Peyer's patch (tissue), 4 donors: Measurements from ENCODE around the gene SLC1A6. TPM values are rescaled to one million over a fixed set of nuclear protein-coding genes. Genes with fewer than 3 reads are reported as not detected.
"Not testable (repeated sequence)": the region's sequence is repeated elsewhere in the genome, so short reads cannot be mapped to it uniquely, and the experiment has no call there.

Source experiments
- DNase-seq, 3 donors: peaks; one replicate each; pipeline ENCODE4 v3.0.0-alpha.2; 2017 to 2019
- H3K27ac ChIP-seq, 4 donors: fragments of 200-600 bp; sonication (generic); one replicate each; pipeline ENCODE4 v1.5.1; 2016 to 2019
- H3K27me3 ChIP-seq, 2 donors: fragments of 200-600 bp; sonication (generic); one replicate each; pipeline ENCODE4 v1.5.1; 2019
- H3K36me3 ChIP-seq, 3 donors: fragments of 200-600 bp; sonication (generic); one replicate each; pipeline ENCODE4 v1.5.1; 2016 to 2019
- H3K4me1 ChIP-seq, 4 donors: fragments of 200-600 bp; sonication (generic); one replicate each; pipeline ENCODE4 v1.5.1; 2016 to 2019
- H3K4me3 ChIP-seq, 4 donors: fragments of 200-600 bp; sonication (generic); 1 replicate in 3 of 4; 2 replicates in 1 of 4; pipeline ENCODE4 v1.5.1; 2016 to 2019; ENCODE audit warnings: mild to moderate bottlenecking in 1 of 4
- H3K9me3 ChIP-seq, 4 donors: fragments of 200-600 bp; sonication (generic); one replicate each; pipeline ENCODE4 v1.5.1; 2016 to 2019; ENCODE audit warnings: mild to moderate bottlenecking in 1 of 4
- POLR2A ChIP-seq, 2 donors: fragments of 450-650 bp; IDR thresholded peaks; one replicate each; pipeline ENCODE4 v1.5.1; 2017; ENCODE audit warnings: antibody characterized with exemption in 2 of 2, mild to moderate bottlenecking in 2 of 2, moderate library complexity in 2 of 2
- total RNA-seq, 4 donors: library from RNA; depleted of rRNA; stranded (reverse); fragments of >200 nt; gene quantifications; one replicate each; pipeline ENCODE4 v1.1.0, GENCODE V29; 2016
- TF ChIP-seq, protein P1 (sequence below), 6 experiments: fragments of 450-650 bp in 4 of 6; fragments of 200-600 bp in 2 of 6; sonication (generic) in 1 of 6; IDR thresholded peaks; one replicate each; pipeline ENCODE4 v1.5.1; 2017 to 2019; ENCODE audit warnings: antibody characterized with exemption in 6 of 6, mild to moderate bottlenecking in 3 of 6, moderate library complexity in 1 of 6

The SLC1A6 gene
- total RNA-seq, 4 donors from 2014 or later: not detected

DNA sequence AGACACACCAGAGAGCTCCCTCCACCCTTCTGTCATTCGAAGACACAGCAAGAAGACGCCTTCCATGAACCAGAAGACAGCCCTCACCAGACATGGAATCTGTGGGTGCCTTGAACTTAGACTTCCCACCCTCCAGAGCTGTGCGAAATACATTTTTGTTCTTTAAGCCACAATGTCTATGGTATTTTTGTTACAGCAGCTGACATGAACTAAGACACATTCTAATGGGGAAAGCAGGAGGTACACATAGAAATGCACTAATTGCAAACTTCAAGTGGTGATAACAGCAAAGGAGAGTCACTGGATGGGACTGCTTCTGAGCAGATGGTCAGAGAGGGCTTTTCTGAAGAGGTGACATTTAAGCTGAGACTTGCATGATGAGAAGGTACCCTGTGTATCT is 22.2 kb downstream of the SLC1A6 start:
- Histone ChIP-seq H3K27me3 (no peaks in the 10 kb centered on the region), H3K4me1 (no peaks in the 10 kb centered on the region), H3K9me3 (peaks cover 0 to 29% (median 9%) of the 10 kb centered on the region in 4 donors), H3K4me3 (no peak overlapping the region), H3K27ac (no peak overlapping the region), H3K36me3 (no peaks in the 10 kb centered on the region)
- TF ChIP-seq POLR2A (IDR thresholded peaks at IDR 0.05): no peak
- TF ChIP-seq, protein P1, sequence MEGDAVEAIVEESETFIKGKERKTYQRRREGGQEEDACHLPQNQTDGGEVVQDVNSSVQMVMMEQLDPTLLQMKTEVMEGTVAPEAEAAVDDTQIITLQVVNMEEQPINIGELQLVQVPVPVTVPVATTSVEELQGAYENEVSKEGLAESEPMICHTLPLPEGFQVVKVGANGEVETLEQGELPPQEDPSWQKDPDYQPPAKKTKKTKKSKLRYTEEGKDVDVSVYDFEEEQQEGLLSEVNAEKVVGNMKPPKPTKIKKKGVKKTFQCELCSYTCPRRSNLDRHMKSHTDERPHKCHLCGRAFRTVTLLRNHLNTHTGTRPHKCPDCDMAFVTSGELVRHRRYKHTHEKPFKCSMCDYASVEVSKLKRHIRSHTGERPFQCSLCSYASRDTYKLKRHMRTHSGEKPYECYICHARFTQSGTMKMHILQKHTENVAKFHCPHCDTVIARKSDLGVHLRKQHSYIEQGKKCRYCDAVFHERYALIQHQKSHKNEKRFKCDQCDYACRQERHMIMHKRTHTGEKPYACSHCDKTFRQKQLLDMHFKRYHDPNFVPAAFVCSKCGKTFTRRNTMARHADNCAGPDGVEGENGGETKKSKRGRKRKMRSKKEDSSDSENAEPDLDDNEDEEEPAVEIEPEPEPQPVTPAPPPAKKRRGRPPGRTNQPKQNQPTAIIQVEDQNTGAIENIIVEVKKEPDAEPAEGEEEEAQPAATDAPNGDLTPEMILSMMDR (IDR thresholded peaks at IDR 0.05): no peak
- DNase-seq: no peak

- Histone ChIP-seq H3K9me3 (peaks cover 0 to 14% (median 4%) of the 10 kb centered on the region in 4 donors), H3K4me1 (no peaks in the 10 kb centered on the region), H3K4me3 (no peak overlapping the region), H3K36me3 (no peaks in the 10 kb centered on the region), H3K27me3 (no peaks in the 10 kb centered on the region), H3K27ac (no peak overlapping the region)
- TF ChIP-seq POLR2A (IDR thresholded peaks at IDR 0.05): no peak
- TF ChIP-seq, protein P1 (IDR thresholded peaks at IDR 0.05): no peak
- no peak for DNase-seq
These were observed 25.5 kb downstream of the SLC1A6 start for GRCh38 chr19:14954071-14954655.

GRCh38 chr19:14952767-14953166 is 26.9 kb downstream of the SLC1A6 start:
- Histone ChIP-seq H3K27me3 (no peaks in the 10 kb centered on the region), H3K4me1 (no peaks in the 10 kb centered on the region), H3K36me3 (no peaks in the 10 kb centered on the region), H3K27ac (no peak overlapping the region), H3K4me3 (no peak overlapping the region), H3K9me3 (peaks cover 0 to 5% (median 2%) of the 10 kb centered on the region in 4 donors)
- TF ChIP-seq, protein P1 (IDR thresholded peaks at IDR 0.05): no peak
- TF ChIP-seq POLR2A (IDR thresholded peaks at IDR 0.05): no peak
- DNase-seq: no peak

GRCh38 chr19:14950421-14950820 is 29.2 kb downstream of the SLC1A6 start:
- no peaks in the 10 kb centered on the region for H3K9me3 ChIP-seq
- TF ChIP-seq, protein P1 (IDR thresholded peaks at IDR 0.05): no peak
- TF ChIP-seq POLR2A (IDR thresholded peaks at IDR 0.05): no peak
- H3K36me3 ChIP-seq: no peaks in the 10 kb centered on the region
- no peak overlapping the region for H3K4me3 ChIP-seq
- H3K27ac ChIP-seq: no peak overlapping the region
- no peak for DNase-seq
- H3K4me1 ChIP-seq: no peaks in the 10 kb centered on the region
- no peaks in the 10 kb centered on the region for H3K27me3 ChIP-seq

DNA sequence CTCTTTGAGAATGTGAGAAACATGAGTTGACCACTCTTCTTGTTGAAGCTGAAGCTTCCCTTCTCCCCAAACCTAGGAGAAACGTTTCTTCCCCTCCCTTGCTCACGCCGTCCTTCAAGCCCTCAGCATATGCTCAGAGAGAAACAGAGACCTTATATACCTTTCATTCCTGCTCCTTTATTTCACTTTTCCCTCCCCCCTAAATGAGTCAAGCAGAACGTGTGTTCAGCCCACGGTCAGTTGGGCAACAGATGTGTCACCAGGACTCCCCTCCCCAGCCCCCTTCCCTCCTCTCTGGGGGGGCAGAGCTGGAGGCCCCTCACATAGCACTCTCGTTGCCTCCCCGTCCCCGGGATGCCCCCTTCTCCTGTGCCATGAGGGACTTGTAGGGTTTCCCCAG is 29.8 kb downstream of the SLC1A6 start:
- no peaks in the 10 kb centered on the region for H3K36me3 ChIP-seq

DNA sequence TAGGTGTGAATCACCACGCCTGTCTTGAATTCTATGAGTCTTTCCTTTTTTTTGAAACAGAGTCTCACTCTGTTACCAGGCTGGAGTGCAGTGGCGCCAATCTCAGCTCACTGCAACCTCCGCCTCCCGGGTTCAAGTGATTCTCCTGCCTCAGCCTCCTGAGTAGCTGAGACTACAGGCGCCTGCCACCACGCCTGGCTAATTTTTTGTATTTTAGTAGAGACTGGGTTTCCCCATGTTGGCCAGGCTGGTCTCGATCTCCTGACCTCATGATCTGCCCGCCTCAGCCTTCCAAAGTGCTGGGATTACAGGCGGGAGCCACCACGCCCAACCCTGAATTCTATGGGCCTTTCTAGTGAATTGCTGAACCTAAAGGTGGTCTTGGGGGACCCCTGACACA is 30.3 kb downstream of the SLC1A6 start:
- not testable (repeated sequence) for DNase-seq, H3K9me3 ChIP-seq, H3K36me3 ChIP-seq, H3K4me3 ChIP-seq, H3K27me3 ChIP-seq, H3K4me1 ChIP-seq, H3K27ac ChIP-seq

More for the DNA sequence above, 29.8 kb downstream of the SLC1A6 start:
- H3K4me1 ChIP-seq: no peaks in the 10 kb centered on the region
- TF ChIP-seq, protein P1 (IDR thresholded peaks at IDR 0.05): no peak
- TF ChIP-seq POLR2A (IDR thresholded peaks at IDR 0.05): no peak
- H3K27ac ChIP-seq: no peak overlapping the region
- no peaks in the 10 kb centered on the region for H3K27me3 ChIP-seq
- no peak for DNase-seq
- no peaks in the 10 kb centered on the region for H3K9me3 ChIP-seq
- no peak overlapping the region for H3K4me3 ChIP-seq
